GM12878 (cell line): ENCODE measurements around the gene KIAA1328.

Experiments used
- ATF3 ChIP-seq: IDR thresholded peaks from 2 replicates; pipeline ENCODE4 v1.6.1; 2011; ENCODE audit warnings: low read depth, mild to moderate bottlenecking, low read length, moderate library complexity, borderline replicate concordance; ENCODE audit errors: extremely low read depth
- CEBPB ChIP-seq, 2 experiments: fragments of 150-350 bp in 1 of 2; IDR thresholded peaks; 2 replicates each; pipeline ENCODE4 v1.6.1; 2012 to 2014; ENCODE audit warnings: low read depth in 2 of 2, low read length in 2 of 2, borderline replicate concordance in 1 of 2, inconsistent platforms in 1 of 2
- CTCF ChIP-seq, 3 experiments: IDR thresholded peaks in 2 of 3; conservative IDR thresholded peaks in 1 of 3; 2 replicates each; pipeline ENCODE4 v1.5.1; 2011; ENCODE audit warnings: low read depth in 3 of 3, low read length in 3 of 3, mild to moderate bottlenecking in 3 of 3, control low read depth in 2 of 3, moderate library complexity in 2 of 3, inconsistent platforms in 1 of 3, mixed read lengths in 1 of 3; ENCODE audit not compliant: control insufficient read depth in 2 of 3, insufficient read depth in 1 of 3; ENCODE audit errors: extremely low read depth in 1 of 3
- IKZF1 ChIP-seq: fragments of 450-650 bp; conservative IDR thresholded peaks from 2 replicates; pipeline ENCODE4 v1.6.1; 2017; ENCODE audit warnings: antibody characterized with exemption, mild to moderate bottlenecking
- MAX ChIP-seq: IDR thresholded peaks from 2 replicates; pipeline ENCODE4 v1.6.1; 2012; ENCODE audit warnings: low read depth, low read length, improper control_type of control experiment
- MYC ChIP-seq: IDR thresholded peaks from 2 replicates; pipeline ENCODE4 v1.6.1; 2011; ENCODE audit warnings: mild to moderate bottlenecking, low read length, moderate library complexity, inconsistent platforms; ENCODE audit not compliant: insufficient read depth, insufficient replicate concordance, insufficient read length, severe bottlenecking
- POLR2A ChIP-seq: IDR thresholded peaks from 2 replicates; pipeline ENCODE4 v1.6.1; 2011; ENCODE audit warnings: low read depth, mild to moderate bottlenecking, low read length
- SMC3 ChIP-seq: IDR thresholded peaks from 2 replicates; pipeline ENCODE4 v1.6.1; 2011; ENCODE audit warnings: low read length, improper control_type of control experiment, borderline replicate concordance
- SREBF2 ChIP-seq: IDR thresholded peaks from 2 replicates; pipeline ENCODE4 v1.6.1; 2012; ENCODE audit warnings: mild to moderate bottlenecking, low read length
- ZNF24 ChIP-seq: fragments of 450-650 bp; IDR thresholded peaks from 2 replicates; pipeline ENCODE4 v1.6.1; 2017; ENCODE audit warnings: antibody characterized with exemption, mild to moderate bottlenecking

- TF ChIP-seq ATF3 (no peak), SMC3 (no peak), ZNF24 (no peak), MYC (no peak), MAX (no peak), CEBPB (IDR thresholded peaks at IDR 0.05; ENCODE audit: borderline replicate concordance in 1 of 2, low read depth in 2 of 2, low read length in 2 of 2) (no peak), SREBF2 (no peak), CTCF (IDR thresholded peaks at IDR 0.05 in 2 of 3, conservative IDR thresholded peaks at IDR 0.05 in 1 of 3; ENCODE audit: control insufficient read depth in 2 of 3, extremely low read depth in 1 of 3, insufficient read depth in 1 of 3, low read depth in 3 of 3, low read length in 3 of 3) (no peak), POLR2A (no peak), IKZF1 (no peak)
Observed at GRCh38 chr18:37222354-37222998, 393.5 kb downstream of the KIAA1328 start.
